ENCODE results near the gene SHC3. TPM values are rescaled to one million over a fixed set of nuclear protein-coding genes. Genes with fewer than 3 reads are reported as not detected.

The SHC3 gene
- total RNA-seq, 1 donor, result 26.5 TPM

GRCh38 chr9:89073397-89073796, 105.2 kb downstream of the SHC3 start:
- H3K4me3 ChIP-seq (ENCODE audit: low read depth, low read length), result no peak overlapping the region
- TF ChIP-seq CTCF (IDR thresholded peaks at IDR 0.05; ENCODE audit: insufficient read depth, low read length), result no peak
- no peak for DNase-seq (ENCODE audit: low read depth)

GRCh38 chr9:89071591-89071990, 107.0 kb downstream of the SHC3 start:
- TF ChIP-seq CTCF (IDR thresholded peaks at IDR 0.05; ENCODE audit: insufficient read depth, low read length), result no peak
- H3K4me3 ChIP-seq (ENCODE audit: low read depth, low read length), result no peak overlapping the region
- DNase-seq (ENCODE audit: low read depth), result no peak

- no peak for TF ChIP-seq CTCF (IDR thresholded peaks at IDR 0.05; ENCODE audit: insufficient read depth, low read length)
- H3K4me3 ChIP-seq (ENCODE audit: low read depth, low read length), result no peak overlapping the region
- DNase-seq (ENCODE audit: low read depth), result no peak
Observed at GRCh38 chr9:89066835-89067234, 111.8 kb downstream of the SHC3 start.

- H3K4me3 ChIP-seq (ENCODE audit: low read depth, low read length), result no peak overlapping the region
- no peak for DNase-seq (ENCODE audit: low read depth)
- no peak for TF ChIP-seq CTCF (IDR thresholded peaks at IDR 0.05; ENCODE audit: insufficient read depth, low read length)
Observed at GRCh38 chr9:89065921-89066320, 112.7 kb downstream of the SHC3 start.

- DNase-seq (ENCODE audit: low read depth), result no peak
- TF ChIP-seq CTCF (IDR thresholded peaks at IDR 0.05; ENCODE audit: insufficient read depth, low read length), result no peak
- no peak overlapping the region for H3K4me3 ChIP-seq (ENCODE audit: low read depth, low read length)
Observed at GRCh38 chr9:89060790-89061189, 117.8 kb downstream of the SHC3 start.

GRCh38 chr9:89059925-89060506, 118.6 kb downstream of the SHC3 start:
- TF ChIP-seq CTCF (IDR thresholded peaks at IDR 0.05; ENCODE audit: insufficient read depth, low read length), result no peak
- DNase-seq (ENCODE audit: low read depth), result no peak
- H3K4me3 ChIP-seq (ENCODE audit: low read depth, low read length), result no peak overlapping the region

GRCh38 chr9:89058906-89059305, 119.7 kb downstream of the SHC3 start:
- TF ChIP-seq CTCF (IDR thresholded peaks at IDR 0.05; ENCODE audit: insufficient read depth, low read length), result no peak
- no peak for DNase-seq (ENCODE audit: low read depth)
- no peak overlapping the region for H3K4me3 ChIP-seq (ENCODE audit: low read depth, low read length)

All from fibroblast of the aortic adventitia (primary cell).